Measurements from ENCODE around the gene SND1. TPM values are rescaled to one million over a fixed set of nuclear protein-coding genes. Genes with fewer than 3 reads are reported as not detected.
A peak's percentile ranks its signal among the peaks of the same experiment; 100 is the strongest.

SND1 gene
- total RNA-seq, 2 experiments from 2014 or later = 158 to 166 TPM

DNA sequence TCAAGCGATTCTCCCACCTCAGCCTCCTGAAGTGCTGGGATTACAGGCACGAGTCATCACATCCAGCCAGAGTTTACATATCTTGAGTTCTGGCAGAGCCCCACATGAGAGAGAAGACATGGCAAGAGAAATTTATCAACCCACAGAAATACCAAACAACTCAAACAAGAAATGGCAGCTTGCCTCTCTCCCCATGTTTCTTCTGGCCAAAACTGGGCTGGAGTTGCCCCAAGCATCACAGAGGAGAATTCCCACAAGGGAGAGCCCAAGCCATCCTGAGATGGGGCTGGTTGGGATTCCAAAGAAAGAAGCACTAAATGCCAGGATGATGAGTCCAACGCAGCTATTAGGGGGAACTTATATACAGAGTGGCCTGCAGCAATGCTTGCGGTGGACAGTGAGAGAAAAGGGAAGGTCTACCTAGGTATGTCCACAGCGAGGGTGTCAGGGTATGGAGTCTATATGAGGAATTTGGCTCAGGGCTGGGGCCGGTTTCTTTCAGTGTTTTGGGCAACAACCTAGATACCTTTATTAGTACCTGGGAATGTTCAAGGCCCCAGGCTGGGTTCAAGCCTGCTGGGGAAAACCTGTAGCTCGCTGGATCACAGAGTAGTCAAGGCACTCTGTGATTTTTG is 19.6 kb upstream of the SND1 start:
- CTCF ChIA-PET = no interaction called here
- Mint-ChIP-seq H3K27me3 (peaks cover 24% of the 10 kb centered on the region), H3K36me3 (no peaks in the 10 kb centered on the region), H3K4me3 (no peak overlapping the region), H3K4me1 (no peaks in the 10 kb centered on the region), H3K27ac (no peak overlapping the region), H3K9me3 (ENCODE audit: low read depth) (no peaks in the 10 kb centered on the region)
- ATAC-seq (no peak), DNase-seq (no peak)

GRCh38 chr7:127635659-127636285 is 16.2 kb upstream of the SND1 start:
- DNase-seq (no peak), ATAC-seq (no peak)
- no peaks in the 10 kb centered on the region for H3K4me1 Mint-ChIP-seq
- H3K4me3 Mint-ChIP-seq = no peak overlapping the region
- no peaks in the 10 kb centered on the region for H3K36me3 Mint-ChIP-seq
- CTCF ChIA-PET = no interaction called here
- H3K9me3 Mint-ChIP-seq (ENCODE audit: low read depth) = no peaks in the 10 kb centered on the region
- H3K27ac Mint-ChIP-seq = no peak overlapping the region
- H3K27me3 Mint-ChIP-seq = peaks cover 44% of the 10 kb centered on the region

GRCh38 chr7:127638197-127638596 is 13.8 kb upstream of the SND1 start:
- H3K9me3 Mint-ChIP-seq (ENCODE audit: low read depth) = no peaks in the 10 kb centered on the region
- ATAC-seq (no peak), DNase-seq (no peak)
- H3K27me3 Mint-ChIP-seq = peaks cover 43% of the 10 kb centered on the region
- no peaks in the 10 kb centered on the region for H3K4me1 Mint-ChIP-seq
- no peak overlapping the region for H3K27ac Mint-ChIP-seq
- CTCF ChIA-PET = no interaction called here
- H3K36me3 Mint-ChIP-seq = no peaks in the 10 kb centered on the region
- no peak overlapping the region for H3K4me3 Mint-ChIP-seq

GRCh38 chr7:127644484-127644883 is 7.5 kb upstream of the SND1 start:
- Mint-ChIP-seq H3K27me3 (peaks cover 14% of the 10 kb centered on the region), H3K36me3 (no peaks in the 10 kb centered on the region), H3K9me3 (ENCODE audit: low read depth) (no peaks in the 10 kb centered on the region), H3K27ac (no peak overlapping the region), H3K4me1 (no peaks in the 10 kb centered on the region), H3K4me3 (no peak overlapping the region)
- CTCF ChIA-PET = interaction anchor here (0.6 kb wide), 1 partner anchor 678 kb away, joined by 3 read pairs; no protein-coding TSS in a partner anchor
- ATAC-seq (no peak), DNase-seq (no peak)

DNA sequence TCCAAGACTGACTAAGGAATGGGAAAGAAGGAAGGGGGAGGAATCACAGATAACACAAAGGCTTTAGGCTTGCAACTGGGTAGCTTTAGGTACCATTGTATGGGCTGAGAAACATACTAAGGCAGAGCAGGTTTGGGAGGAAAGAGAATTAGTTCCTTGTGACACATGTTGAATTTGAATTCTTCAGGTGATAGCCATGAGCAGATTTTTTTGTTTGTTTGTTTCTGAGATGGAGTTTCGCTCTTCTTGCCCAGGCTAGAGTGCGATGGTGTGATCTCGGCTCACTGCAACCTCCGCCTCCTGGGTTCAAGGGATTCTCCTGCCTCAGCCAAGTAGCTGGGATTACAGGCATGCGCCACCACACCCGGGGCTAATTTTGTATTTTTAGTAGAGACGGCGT is 4.4 kb upstream of the SND1 start:
- H3K27me3 Mint-ChIP-seq = peaks cover 5% of the 10 kb centered on the region
- no peaks in the 10 kb centered on the region for H3K9me3 Mint-ChIP-seq (ENCODE audit: low read depth)
- CTCF ChIA-PET = no interaction called here
- no peak overlapping the region for H3K27ac Mint-ChIP-seq
- no peaks in the 10 kb centered on the region for H3K36me3 Mint-ChIP-seq
- H3K4me3 Mint-ChIP-seq = no peak overlapping the region
- ATAC-seq (no peak), DNase-seq (no peak)
- peaks cover 3% of the 10 kb centered on the region for H3K4me1 Mint-ChIP-seq

- CTCF ChIA-PET = no interaction called here
- ATAC-seq = no peak
- DNase-seq = no peak
- no peaks in the 10 kb centered on the region for H3K9me3 Mint-ChIP-seq (ENCODE audit: low read depth)
- no peak overlapping the region for H3K27ac Mint-ChIP-seq
- peaks cover 5% of the 10 kb centered on the region for H3K27me3 Mint-ChIP-seq
- H3K4me1 Mint-ChIP-seq = peaks cover 17% of the 10 kb centered on the region
- H3K36me3 Mint-ChIP-seq = no peaks in the 10 kb centered on the region
- H3K4me3 Mint-ChIP-seq = no peak overlapping the region
Observed at GRCh38 chr7:127648986-127649385, 3.0 kb upstream of the SND1 start.

- Mint-ChIP-seq H3K27ac (peak overlapping the region; percentile 89), H3K9me3 (ENCODE audit: low read depth) (no peaks in the 10 kb centered on the region), H3K4me1 (peaks cover 37% of the 10 kb centered on the region), H3K4me3 (peak overlapping the region; percentile 100), H3K27me3 (peaks cover 2% of the 10 kb centered on the region), H3K36me3 (peaks cover 10% of the 10 kb centered on the region)
- ATAC-seq (no peak), DNase-seq (peak; percentile 44)
- CTCF ChIA-PET = interaction anchor here (0.7 to 1.1 kb wide), 2 partner anchors 10 to 54 kb away, joined by 3 to 5 read pairs; no protein-coding TSS in a partner anchor
Observed at GRCh38 chr7:127650847-127651555, 993 bp upstream of the SND1 start.

DNA sequence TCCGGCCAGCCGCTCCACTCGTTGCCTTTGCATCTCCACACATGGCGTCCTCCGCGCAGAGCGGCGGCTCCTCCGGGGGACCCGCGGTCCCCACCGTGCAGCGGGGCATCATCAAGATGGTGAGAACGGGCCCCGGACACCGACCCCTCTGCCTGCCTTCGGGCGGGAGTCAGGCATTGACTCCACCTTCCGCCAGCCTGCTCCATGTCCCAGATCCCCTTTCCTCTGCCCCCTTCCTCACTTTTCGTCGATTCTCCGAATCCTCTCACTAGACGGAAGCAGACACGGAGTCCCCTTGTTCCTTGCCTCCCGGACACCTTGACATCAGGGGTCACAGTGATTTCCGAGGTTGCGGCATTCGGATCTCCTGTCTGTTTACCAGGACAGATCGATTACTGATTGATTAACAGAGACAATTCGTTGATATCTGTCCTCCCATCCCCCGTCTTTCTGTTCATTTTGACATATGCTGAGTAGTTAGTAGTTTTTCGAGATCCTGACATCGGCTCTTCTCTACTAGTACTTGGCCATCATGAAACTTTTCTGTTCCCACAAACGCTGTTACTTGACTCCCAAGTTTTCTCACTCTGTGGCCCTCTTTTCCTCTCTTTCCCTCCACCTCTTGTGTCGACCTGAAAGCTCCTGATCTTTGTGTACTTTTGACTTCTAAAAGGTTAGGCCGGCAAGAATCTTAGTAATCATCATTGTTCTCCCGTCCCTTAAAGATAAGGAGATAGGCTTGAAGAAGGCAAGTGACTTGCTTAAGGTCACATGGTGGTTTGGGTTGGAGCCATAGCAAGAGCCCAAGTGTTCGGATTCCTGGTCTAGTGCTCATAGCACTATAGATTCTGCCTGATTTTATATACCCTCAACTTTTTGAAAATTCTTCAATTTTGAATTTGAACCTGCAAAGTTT is 597 bp downstream of the SND1 start:
- H3K27me3 Mint-ChIP-seq = no peaks in the 10 kb centered on the region
- no peaks in the 10 kb centered on the region for H3K9me3 Mint-ChIP-seq (ENCODE audit: low read depth)
- H3K36me3 Mint-ChIP-seq = peaks cover 13% of the 10 kb centered on the region
- peak overlapping the region; percentile 89 for H3K27ac Mint-ChIP-seq
- H3K4me3 Mint-ChIP-seq = peak overlapping the region; percentile 100
- CTCF ChIA-PET = no interaction called here
- no peak for DNase-seq
- ATAC-seq = peak; percentile 32
- H3K4me1 Mint-ChIP-seq = peaks cover 41% of the 10 kb centered on the region

DNA sequence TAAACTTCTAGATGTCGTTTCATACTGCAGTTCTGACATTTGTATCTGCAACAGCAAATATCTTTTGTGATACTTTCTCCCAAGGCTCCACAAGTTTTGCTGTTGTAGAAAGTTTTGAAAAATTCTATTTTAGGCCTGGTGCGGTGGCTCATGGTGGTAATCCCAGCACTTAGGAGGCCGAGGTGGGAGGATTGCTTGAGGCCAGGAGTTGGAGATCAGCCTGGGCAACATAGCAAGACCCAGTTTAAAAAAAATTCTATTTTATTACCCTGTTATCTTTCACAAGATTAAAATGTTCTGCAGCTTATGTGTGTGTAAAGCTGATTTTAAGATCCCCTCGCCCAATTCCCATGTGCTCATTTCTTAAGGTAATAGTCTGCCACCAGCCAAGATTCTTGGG is 1.4 kb downstream of the SND1 start:
- Mint-ChIP-seq H3K4me3 (peak overlapping the region; percentile 100), H3K27ac (no peak overlapping the region), H3K36me3 (peaks cover 16% of the 10 kb centered on the region), H3K4me1 (peaks cover 41% of the 10 kb centered on the region), H3K27me3 (no peaks in the 10 kb centered on the region), H3K9me3 (ENCODE audit: low read depth) (no peaks in the 10 kb centered on the region)
- CTCF ChIA-PET = interaction anchor here (1.7 kb wide), 1 partner anchor 55 kb away, joined by 3 read pairs; no protein-coding TSS in a partner anchor
- no peak for DNase-seq
- ATAC-seq = no peak

GRCh38 chr7:127654404-127655394 is 2.7 kb downstream of the SND1 start:
- DNase-seq (peak; percentile 41), ATAC-seq (no peak)
- no peaks in the 10 kb centered on the region for H3K27me3 Mint-ChIP-seq
- no peaks in the 10 kb centered on the region for H3K9me3 Mint-ChIP-seq (ENCODE audit: low read depth)
- peaks cover 27% of the 10 kb centered on the region for H3K36me3 Mint-ChIP-seq
- CTCF ChIA-PET = interaction anchor here (1.7 kb wide), 1 partner anchor 54 kb away, joined by 3 read pairs; no protein-coding TSS in a partner anchor
- peak overlapping the region; percentile 5 for H3K4me3 Mint-ChIP-seq
- H3K27ac Mint-ChIP-seq = peak overlapping the region; percentile 8
- H3K4me1 Mint-ChIP-seq = peaks cover 48% of the 10 kb centered on the region

- no peak overlapping the region for H3K4me3 Mint-ChIP-seq
- H3K36me3 Mint-ChIP-seq = peaks cover 33% of the 10 kb centered on the region
- H3K9me3 Mint-ChIP-seq (ENCODE audit: low read depth) = no peaks in the 10 kb centered on the region
- ATAC-seq (no peak), DNase-seq (no peak)
- no peaks in the 10 kb centered on the region for H3K27me3 Mint-ChIP-seq
- peaks cover 48% of the 10 kb centered on the region for H3K4me1 Mint-ChIP-seq
- H3K27ac Mint-ChIP-seq = peak overlapping the region; percentile 68
- CTCF ChIA-PET = no interaction called here
Observed at GRCh38 chr7:127655720-127656119, 3.7 kb downstream of the SND1 start.

- no peaks in the 10 kb centered on the region for H3K27me3 Mint-ChIP-seq
- H3K27ac Mint-ChIP-seq = no peak overlapping the region
- H3K4me1 Mint-ChIP-seq = peaks cover 51% of the 10 kb centered on the region
- CTCF ChIA-PET = no interaction called here
- ATAC-seq = no peak
- no peak for DNase-seq
- H3K4me3 Mint-ChIP-seq = no peak overlapping the region
- H3K36me3 Mint-ChIP-seq = peaks cover 41% of the 10 kb centered on the region
- no peaks in the 10 kb centered on the region for H3K9me3 Mint-ChIP-seq (ENCODE audit: low read depth)
Observed at GRCh38 chr7:127657500-127657899, 5.5 kb downstream of the SND1 start.

Data from activated CD8-positive, alpha-beta memory T cell treated with anti-CD3 and anti-CD28 coated beads, Interleukin-2, amount 10 ng/mL, durations not matched to agents 7 days and 5 days (primary cell).